ENCODE data around the gene RHOB. TPM values are rescaled to one million over a fixed set of nuclear protein-coding genes. Genes with fewer than 3 reads are reported as not detected.
"Not testable (repeated sequence)": the region's sequence is repeated elsewhere in the genome, so short reads cannot be mapped to it uniquely, and the experiment has no call there.

RHOB gene
- total and polyA plus RNA-seq, 2 experiments from 2014 or later, result 146 to 429 TPM

DNA sequence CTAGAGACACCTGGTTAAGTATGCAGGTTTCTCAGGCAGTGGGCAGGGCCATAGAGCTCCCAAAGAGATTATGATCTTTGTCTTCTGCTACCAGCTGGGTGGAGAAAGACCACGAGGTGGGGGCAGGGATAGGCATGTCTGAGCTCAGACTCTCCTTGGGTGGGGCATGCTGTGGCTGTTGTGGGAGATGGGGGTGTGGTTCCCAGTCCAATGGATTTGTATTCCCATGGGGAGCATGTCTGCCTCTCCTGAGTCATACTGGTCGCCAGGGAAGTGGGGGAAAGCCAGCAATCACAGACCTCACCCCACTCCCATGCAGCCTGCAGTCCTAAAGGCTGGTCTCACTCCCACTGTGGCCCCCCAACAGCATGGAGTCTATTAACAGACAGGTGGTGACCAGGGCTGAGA, 31.4 kb upstream of the RHOB start:
- H3K4me2 ChIP-seq, result no peak overlapping the region
- no peaks in the 10 kb centered on the region for H3K9me2 ChIP-seq (replicated peaks; ENCODE audit: insufficient read depth)
- TF ChIP-seq, protein P1, sequence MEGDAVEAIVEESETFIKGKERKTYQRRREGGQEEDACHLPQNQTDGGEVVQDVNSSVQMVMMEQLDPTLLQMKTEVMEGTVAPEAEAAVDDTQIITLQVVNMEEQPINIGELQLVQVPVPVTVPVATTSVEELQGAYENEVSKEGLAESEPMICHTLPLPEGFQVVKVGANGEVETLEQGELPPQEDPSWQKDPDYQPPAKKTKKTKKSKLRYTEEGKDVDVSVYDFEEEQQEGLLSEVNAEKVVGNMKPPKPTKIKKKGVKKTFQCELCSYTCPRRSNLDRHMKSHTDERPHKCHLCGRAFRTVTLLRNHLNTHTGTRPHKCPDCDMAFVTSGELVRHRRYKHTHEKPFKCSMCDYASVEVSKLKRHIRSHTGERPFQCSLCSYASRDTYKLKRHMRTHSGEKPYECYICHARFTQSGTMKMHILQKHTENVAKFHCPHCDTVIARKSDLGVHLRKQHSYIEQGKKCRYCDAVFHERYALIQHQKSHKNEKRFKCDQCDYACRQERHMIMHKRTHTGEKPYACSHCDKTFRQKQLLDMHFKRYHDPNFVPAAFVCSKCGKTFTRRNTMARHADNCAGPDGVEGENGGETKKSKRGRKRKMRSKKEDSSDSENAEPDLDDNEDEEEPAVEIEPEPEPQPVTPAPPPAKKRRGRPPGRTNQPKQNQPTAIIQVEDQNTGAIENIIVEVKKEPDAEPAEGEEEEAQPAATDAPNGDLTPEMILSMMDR (IDR thresholded peaks at IDR 0.05; ENCODE audit: poor library complexity), result no peak
- TF ChIP-seq EZH2phosphoT487 (IDR thresholded peaks at IDR 0.05; ENCODE audit: low read depth, severe bottlenecking, unreplicated experiment) (no peak), EZH2 (IDR thresholded peaks at IDR 0.05; ENCODE audit: borderline replicate concordance) (no peak)
- 71% methylated on average over 2 of the region's 2 CpGs for WGBS (ENCODE audit: low lambda C conversion rate, missing lambda C conversion rate)
- peaks cover 3% of the 10 kb centered on the region for H3K4me1 ChIP-seq (ENCODE audit: insufficient read depth)
- no peaks in the 10 kb centered on the region for H3K9me3 ChIP-seq (ENCODE audit: low read depth)
- no peaks in the 10 kb centered on the region for H4K20me1 ChIP-seq (ENCODE audit: insufficient read depth, poor library complexity, severe bottlenecking)
- no peaks in the 10 kb centered on the region for H3K27me3 ChIP-seq
- no peak overlapping the region for H3K4me3 ChIP-seq
- H3K79me2 ChIP-seq, result no peaks in the 10 kb centered on the region
- H3K36me3 ChIP-seq (replicated peaks; ENCODE audit: insufficient read depth, low read depth), result no peaks in the 10 kb centered on the region
- DNase-seq (ENCODE audit: low spot score), result no peak
- no peak overlapping the region for H3K27ac ChIP-seq
- H2AFZ ChIP-seq, result no peak overlapping the region

DNA sequence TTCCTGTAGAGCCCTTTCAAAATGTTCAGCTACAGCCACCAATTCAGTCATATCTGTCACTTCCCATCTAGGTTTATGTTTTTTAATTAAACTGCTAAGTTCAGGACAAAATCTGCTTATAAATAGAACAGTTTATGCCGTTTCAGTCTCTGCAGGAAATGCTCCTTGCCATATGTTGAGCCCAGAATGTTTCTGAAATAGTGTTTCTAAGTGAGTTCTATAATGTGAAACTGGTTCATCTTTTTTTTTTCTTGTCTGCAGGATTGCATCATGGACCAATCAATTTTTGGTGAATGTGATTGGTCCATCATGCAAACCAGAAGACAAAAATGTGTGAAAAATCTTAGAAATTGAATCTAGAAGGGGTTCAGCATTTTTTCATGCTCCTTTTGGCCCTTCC, 30.2 kb upstream of the RHOB start:
- H3K36me3 ChIP-seq (replicated peaks; ENCODE audit: insufficient read depth, low read depth), result no peaks in the 10 kb centered on the region
- no peak overlapping the region for H3K4me3 ChIP-seq
- no peak for TF ChIP-seq EZH2phosphoT487 (IDR thresholded peaks at IDR 0.05; ENCODE audit: low read depth, severe bottlenecking, unreplicated experiment)
- no peak for TF ChIP-seq EZH2 (IDR thresholded peaks at IDR 0.05; ENCODE audit: borderline replicate concordance)
- TF ChIP-seq, protein P1 (IDR thresholded peaks at IDR 0.05; ENCODE audit: poor library complexity), result no peak
- no peaks in the 10 kb centered on the region for H3K79me2 ChIP-seq
- WGBS (ENCODE audit: low lambda C conversion rate, missing lambda C conversion rate), result 89% methylated on average over 1 of the region's 1 CpG
- H3K9me2 ChIP-seq (replicated peaks; ENCODE audit: insufficient read depth), result no peaks in the 10 kb centered on the region
- no peak overlapping the region for H2AFZ ChIP-seq
- H3K27me3 ChIP-seq, result no peaks in the 10 kb centered on the region
- no peak overlapping the region for H3K4me2 ChIP-seq
- peaks cover 3% of the 10 kb centered on the region for H3K4me1 ChIP-seq (ENCODE audit: insufficient read depth)
- no peaks in the 10 kb centered on the region for H3K9me3 ChIP-seq (ENCODE audit: low read depth)
- H3K27ac ChIP-seq, result no peak overlapping the region
- no peaks in the 10 kb centered on the region for H4K20me1 ChIP-seq (ENCODE audit: insufficient read depth, poor library complexity, severe bottlenecking)
- no peak for DNase-seq (ENCODE audit: low spot score)

DNA sequence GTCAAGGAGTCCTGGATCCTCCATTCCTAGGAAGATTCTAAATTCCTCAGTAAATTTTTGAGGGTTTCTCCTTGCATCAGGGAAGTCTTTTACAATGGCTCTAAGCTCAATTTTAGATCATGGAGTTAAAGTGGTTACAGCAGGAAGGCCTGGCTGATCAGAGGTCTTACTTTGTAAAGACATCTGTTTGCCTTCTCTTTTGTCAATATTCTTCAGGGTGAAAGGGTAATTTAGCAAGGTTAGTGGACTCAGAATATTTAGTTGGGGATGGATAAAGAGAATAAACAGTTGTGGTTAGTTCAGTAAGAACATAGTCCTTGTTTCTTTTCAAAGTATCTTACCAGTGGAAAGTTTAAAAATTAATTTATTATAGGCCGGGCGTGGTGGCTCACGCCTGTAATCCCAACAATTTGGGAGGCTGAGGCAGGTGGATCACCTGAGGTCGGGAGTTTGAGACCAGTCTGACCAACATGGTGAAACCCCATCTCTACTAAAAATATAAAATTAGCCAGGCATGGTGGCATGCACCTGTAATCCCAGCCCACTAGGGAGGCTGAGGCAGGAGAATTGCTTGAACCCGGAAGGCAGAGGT, 29.5 kb upstream of the RHOB start:
- not testable (repeated sequence) for H3K4me3 ChIP-seq; H3K27ac ChIP-seq; H4K20me1 ChIP-seq (ENCODE audit: insufficient read depth, poor library complexity, severe bottlenecking); H3K4me1 ChIP-seq (ENCODE audit: insufficient read depth); H3K9me2 ChIP-seq (replicated peaks; ENCODE audit: insufficient read depth); H3K27me3 ChIP-seq; H3K4me2 ChIP-seq; H3K79me2 ChIP-seq; H3K36me3 ChIP-seq (replicated peaks; ENCODE audit: insufficient read depth, low read depth); DNase-seq (ENCODE audit: low spot score); H2AFZ ChIP-seq; H3K9me3 ChIP-seq (ENCODE audit: low read depth)
- WGBS (ENCODE audit: low lambda C conversion rate, missing lambda C conversion rate), result 71% methylated on average over 5 of the region's 5 CpGs

DNA sequence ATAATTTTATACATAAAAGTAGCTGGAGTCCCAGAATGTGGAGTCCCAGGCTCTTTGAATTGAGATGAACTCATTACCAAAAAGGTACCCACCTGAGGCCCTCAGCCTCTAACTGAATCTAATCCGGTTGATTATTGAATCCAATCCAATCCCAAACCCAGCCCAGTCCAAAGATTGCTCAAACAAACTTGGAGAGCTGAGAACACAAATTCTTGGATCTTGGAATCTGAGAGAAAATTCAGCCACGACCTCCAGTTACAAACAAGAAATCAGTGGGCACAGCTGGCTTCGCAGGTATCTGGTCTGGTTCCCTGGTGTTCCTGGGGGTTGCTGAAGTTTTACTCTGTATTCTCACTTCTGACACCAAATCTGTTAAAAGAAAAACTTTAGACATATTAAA, 28.4 kb upstream of the RHOB start:
- no peaks in the 10 kb centered on the region for H3K9me2 ChIP-seq (replicated peaks; ENCODE audit: insufficient read depth)
- peaks cover 3% of the 10 kb centered on the region for H3K4me1 ChIP-seq (ENCODE audit: insufficient read depth)
- no peaks in the 10 kb centered on the region for H3K36me3 ChIP-seq (replicated peaks; ENCODE audit: insufficient read depth, low read depth)
- no peaks in the 10 kb centered on the region for H3K79me2 ChIP-seq
- no peak overlapping the region for H3K4me3 ChIP-seq
- H3K27ac ChIP-seq, result peak overlapping the region; percentile 50
- no peak for TF ChIP-seq EZH2phosphoT487 (IDR thresholded peaks at IDR 0.05; ENCODE audit: low read depth, severe bottlenecking, unreplicated experiment)
- TF ChIP-seq, protein P1 (IDR thresholded peaks at IDR 0.05; ENCODE audit: poor library complexity), result no peak
- no peak for TF ChIP-seq EZH2 (IDR thresholded peaks at IDR 0.05; ENCODE audit: borderline replicate concordance)
- no peaks in the 10 kb centered on the region for H3K27me3 ChIP-seq
- WGBS (ENCODE audit: low lambda C conversion rate, missing lambda C conversion rate), result 73% methylated on average over 3 of the region's 3 CpGs
- no peak for DNase-seq (ENCODE audit: low spot score)
- no peaks in the 10 kb centered on the region for H3K9me3 ChIP-seq (ENCODE audit: low read depth)
- H4K20me1 ChIP-seq (ENCODE audit: insufficient read depth, poor library complexity, severe bottlenecking), result no peaks in the 10 kb centered on the region
- no peak overlapping the region for H3K4me2 ChIP-seq
- no peak overlapping the region for H2AFZ ChIP-seq

Measured in hepatocyte (in vitro differentiated cells).